Tibial nerve (tissue), 4 donors: ENCODE results near the gene VPS33B.

Source experiments
- EP300 ChIP-seq, 2 donors: sonication (generic); formaldehyde crosslinking; IDR thresholded peaks; one replicate each; pipeline ENCODE4 v1.6.1; 2017; ENCODE audit warnings: antibody characterized with exemption in 2 of 2, mild to moderate bottlenecking in 1 of 2
- POLR2A ChIP-seq, 2 donors: fragments of 450-650 bp; IDR thresholded peaks; one replicate each; pipeline ENCODE4 v1.6.1; 2017; ENCODE audit warnings: antibody characterized with exemption in 2 of 2, mild to moderate bottlenecking in 2 of 2, moderate library complexity in 2 of 2
- TF ChIP-seq, protein P1 (sequence below), 5 experiments: fragments of 200-600 bp in 3 of 5; fragments of 450-650 bp in 2 of 5; sonication (generic) in 3 of 5; IDR thresholded peaks; one replicate each; pipeline ENCODE4 v1.5.1; 2016 to 2019; ENCODE audit warnings: antibody characterized with exemption in 5 of 5, mild to moderate bottlenecking in 3 of 5, moderate library complexity in 2 of 5

DNA sequence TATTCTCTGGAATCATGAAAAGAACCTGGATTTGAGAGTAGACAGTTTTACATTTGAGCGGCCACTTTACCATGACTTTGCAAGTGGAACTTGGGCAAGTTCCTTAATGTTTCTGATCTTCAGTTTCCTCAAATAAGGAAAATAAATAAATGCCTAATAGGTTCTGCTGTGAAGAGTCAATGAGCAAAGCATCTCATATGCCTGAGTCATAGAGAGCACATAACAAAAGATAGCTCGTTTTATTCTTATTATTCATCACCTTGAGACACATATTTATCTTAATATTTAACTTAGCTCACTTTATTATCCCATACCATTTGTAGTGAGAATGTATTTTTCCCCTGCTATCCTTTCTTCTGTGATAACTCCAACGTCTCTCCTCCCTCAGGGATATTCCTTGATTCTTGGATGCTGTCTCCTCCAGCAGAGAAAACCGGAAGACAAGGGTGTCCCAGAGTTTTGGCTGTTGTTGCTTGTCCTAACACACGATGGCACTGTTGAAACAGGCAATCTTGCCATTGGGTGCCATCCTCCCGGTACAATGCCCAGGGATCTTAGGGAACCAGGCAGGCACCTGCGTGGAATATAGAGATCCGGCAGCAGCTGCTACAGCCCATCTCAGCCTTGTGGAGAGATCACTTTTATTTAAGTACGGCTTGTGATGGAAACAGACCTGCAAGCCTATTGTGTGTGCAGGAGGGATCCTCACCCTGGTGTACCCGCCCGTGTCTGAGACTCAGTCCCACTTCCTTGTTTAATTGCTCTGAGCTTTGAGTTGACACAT is 33.3 kb upstream of the VPS33B start:
- TF ChIP-seq POLR2A (IDR thresholded peaks at IDR 0.05) (no peak), EP300 (IDR thresholded peaks at IDR 0.05) (no peak)
- TF ChIP-seq, protein P1, sequence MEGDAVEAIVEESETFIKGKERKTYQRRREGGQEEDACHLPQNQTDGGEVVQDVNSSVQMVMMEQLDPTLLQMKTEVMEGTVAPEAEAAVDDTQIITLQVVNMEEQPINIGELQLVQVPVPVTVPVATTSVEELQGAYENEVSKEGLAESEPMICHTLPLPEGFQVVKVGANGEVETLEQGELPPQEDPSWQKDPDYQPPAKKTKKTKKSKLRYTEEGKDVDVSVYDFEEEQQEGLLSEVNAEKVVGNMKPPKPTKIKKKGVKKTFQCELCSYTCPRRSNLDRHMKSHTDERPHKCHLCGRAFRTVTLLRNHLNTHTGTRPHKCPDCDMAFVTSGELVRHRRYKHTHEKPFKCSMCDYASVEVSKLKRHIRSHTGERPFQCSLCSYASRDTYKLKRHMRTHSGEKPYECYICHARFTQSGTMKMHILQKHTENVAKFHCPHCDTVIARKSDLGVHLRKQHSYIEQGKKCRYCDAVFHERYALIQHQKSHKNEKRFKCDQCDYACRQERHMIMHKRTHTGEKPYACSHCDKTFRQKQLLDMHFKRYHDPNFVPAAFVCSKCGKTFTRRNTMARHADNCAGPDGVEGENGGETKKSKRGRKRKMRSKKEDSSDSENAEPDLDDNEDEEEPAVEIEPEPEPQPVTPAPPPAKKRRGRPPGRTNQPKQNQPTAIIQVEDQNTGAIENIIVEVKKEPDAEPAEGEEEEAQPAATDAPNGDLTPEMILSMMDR (IDR thresholded peaks at IDR 0.05) = peak; percentile 66 to 90 (median 81)
